ENCODE measurements around the gene KCTD17. TPM values are rescaled to one million over a fixed set of nuclear protein-coding genes. Genes with fewer than 3 reads are reported as not detected.
A peak's percentile ranks its signal among the peaks of the same experiment; 100 is the strongest.

KCTD17 gene
- total and polyA plus RNA-seq, 2 of the 13 experiments (the other 11 are each of a cell fraction or from before 2014, with no cell fraction given): 5.3 to 11.7 TPM

GRCh38 chr22:37109242-37109917, 57.8 kb downstream of the KCTD17 start, which contains the start of gene TMPRSS6 (continued):
- no peak for TF ChIP-seq NCOA1 (CRISPR knock-in tag; IDR thresholded peaks at IDR 0.05)
- 0 out of 2 replicates have a peak, but pooled peaks have one; percentile 6 for TF ChIP-seq ZNF501 (CRISPR knock-in tag; IDR thresholded peaks at IDR 0.05)
- TF ChIP-seq POGZ (CRISPR knock-in tag; IDR thresholded peaks at IDR 0.05): peak; percentile 59; the same call in 1 of the 2 replicates
- peak; percentile 87; the same call in 1 of the 2 replicates for TF ChIP-seq ZNF619 (CRISPR knock-in tag; IDR thresholded peaks at IDR 0.05)
- TF ChIP-seq KDM5A (IDR thresholded peaks at IDR 0.05; ENCODE audit: borderline replicate concordance, low read length): no peak
- TF ChIP-seq ZNF432 (CRISPR knock-in tag; IDR thresholded peaks at IDR 0.05; ENCODE audit: borderline replicate concordance): no peak
- TF ChIP-seq IKZF5 (CRISPR knock-in tag; IDR thresholded peaks at IDR 0.05): peak; percentile 38; the same call in 1 of the 2 replicates
- peak; percentile 65; the same call in 1 of the 2 replicates for TF ChIP-seq MED1 (CRISPR knock-in tag; IDR thresholded peaks at IDR 0.05)
- peak; percentile 96 for TF ChIP-seq ZEB1 (IDR thresholded peaks at IDR 0.05; ENCODE audit: insufficient replicate concordance, low read depth)
- TF ChIP-seq ZNF276 (CRISPR knock-in tag; IDR thresholded peaks at IDR 0.05; ENCODE audit: low read depth): no peak
- TF ChIP-seq ZNF317 (CRISPR knock-in tag; IDR thresholded peaks at IDR 0.05): peak; percentile 68
- TF ChIP-seq SP5 (CRISPR knock-in tag; IDR thresholded peaks at IDR 0.05; ENCODE audit: borderline replicate concordance, low read depth): peak; percentile 75; the same call in 1 of the 2 replicates
- peak; percentile 65; the same call in 1 of the 2 replicates for TF ChIP-seq ARID5B (CRISPR knock-in tag; IDR thresholded peaks at IDR 0.05)
- no peak for TF ChIP-seq KLF9 (CRISPR knock-in tag; IDR thresholded peaks at IDR 0.05; ENCODE audit: low read depth)
- peak; percentile 26; the same call in 1 of the 2 replicates for TF ChIP-seq TFAP4 (IDR thresholded peaks at IDR 0.05; ENCODE audit: borderline replicate concordance, low read depth)
- TF ChIP-seq SNAPC4 (CRISPR knock-in tag; IDR thresholded peaks at IDR 0.05): peak; percentile 81; the same call in 1 of the 2 replicates
